ENCODE data around the gene GOLPH3.
"Not testable (repeated sequence)": the region's sequence is repeated elsewhere in the genome, so short reads cannot be mapped to it uniquely, and the experiment has no call there.

GOLPH3 gene

GRCh38 chr5:32132757-32133156, 41.4 kb downstream of the GOLPH3 start:
- no peak for DNase-seq

GRCh38 chr5:32131604-32132003, 42.5 kb downstream of the GOLPH3 start:
- DNase-seq, result no peak

- DNase-seq, result no peak
These were observed 43.3 kb downstream of the GOLPH3 start for GRCh38 chr5:32130865-32131264.

DNA sequence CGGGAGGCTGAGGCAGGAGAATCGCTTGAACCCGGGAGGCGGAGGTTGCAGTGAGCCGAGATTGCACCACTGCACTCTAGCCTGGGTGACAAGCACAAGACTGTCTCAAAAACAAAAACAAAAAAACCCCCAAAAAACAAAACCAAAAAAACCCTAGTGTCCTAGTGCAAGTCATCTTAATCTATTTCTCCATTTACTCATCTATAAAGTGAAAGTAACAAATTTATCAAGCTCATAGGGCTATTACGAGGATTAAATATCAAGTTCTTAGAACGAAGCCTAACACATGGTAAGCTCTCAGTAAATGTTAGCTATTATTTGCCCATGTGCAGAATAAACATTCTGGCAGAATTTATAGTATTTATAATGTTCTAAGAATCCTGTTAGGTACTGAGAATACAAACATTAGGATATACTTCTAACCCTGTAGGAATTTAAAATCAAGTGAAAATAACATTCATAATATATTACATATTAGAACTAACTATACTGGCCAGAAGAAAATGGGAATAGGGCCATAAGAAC, 45.0 kb downstream of the GOLPH3 start:
- no peak for DNase-seq

- no peak for DNase-seq
These were observed 46.4 kb downstream of the GOLPH3 start for GRCh38 chr5:32127711-32128110.

GRCh38 chr5:32126691-32127090, 47.4 kb downstream of the GOLPH3 start:
- DNase-seq, result no peak

GRCh38 chr5:32123889-32124676, 50.0 kb downstream of the GOLPH3 start:
- no peak for DNase-seq

DNA sequence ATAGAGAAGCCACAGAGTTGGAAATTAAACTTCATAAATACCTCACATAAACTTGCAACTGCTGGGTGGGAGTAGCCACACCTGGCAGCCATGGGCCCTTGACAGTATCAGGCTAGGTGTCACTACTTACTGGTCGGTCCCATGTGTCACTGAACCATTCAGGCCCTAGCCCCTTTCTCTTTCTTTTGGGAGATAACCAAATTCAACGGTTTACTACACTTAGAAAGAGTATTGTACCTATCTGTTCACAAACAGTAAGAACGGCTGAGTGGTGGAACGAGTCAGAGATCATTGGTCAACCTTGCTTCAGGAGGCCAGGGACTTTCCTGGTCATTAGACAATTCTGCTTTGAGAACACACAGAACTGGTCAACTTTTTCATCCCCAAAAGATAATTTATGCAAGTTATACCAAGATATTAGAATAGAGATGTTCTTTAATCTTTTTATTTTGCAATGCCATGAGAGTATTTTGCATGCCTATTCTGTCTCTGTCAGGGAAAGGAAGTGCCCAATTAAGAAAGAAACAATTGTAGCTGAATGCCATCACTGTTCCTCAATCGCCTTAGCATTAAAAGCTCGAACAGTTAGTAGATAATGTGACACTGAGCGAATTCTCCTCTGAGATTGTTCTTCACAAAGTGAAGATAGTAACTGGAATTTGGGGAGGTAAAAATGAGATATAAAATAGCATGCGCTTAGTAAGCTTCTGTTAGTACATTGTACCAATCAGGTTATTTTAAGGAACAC, 50.9 kb downstream of the GOLPH3 start:
- no peak for DNase-seq

DNA sequence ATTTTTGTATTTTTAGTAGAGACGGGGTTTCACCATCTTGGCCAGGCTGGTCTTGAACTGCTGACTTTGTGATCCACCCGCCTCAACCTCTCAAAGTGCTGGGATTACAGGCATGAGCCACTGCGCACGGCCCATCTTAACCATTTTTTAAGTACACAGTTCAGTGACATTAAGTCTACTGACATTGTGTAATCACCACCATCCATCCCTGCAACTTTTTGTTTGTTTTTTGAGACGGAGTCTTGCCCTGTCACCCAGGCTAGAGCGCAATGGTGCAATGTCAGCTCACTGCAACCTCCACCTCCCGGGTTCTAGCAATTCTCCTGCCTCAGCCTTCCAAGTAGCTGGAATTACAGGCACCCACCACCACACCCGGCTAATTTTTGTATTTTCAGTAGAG, 55.2 kb downstream of the GOLPH3 start:
- DNase-seq, result not testable (repeated sequence)

GRCh38 chr5:32116574-32117313, 57.4 kb downstream of the GOLPH3 start:
- peak; percentile 25 for DNase-seq

DNA sequence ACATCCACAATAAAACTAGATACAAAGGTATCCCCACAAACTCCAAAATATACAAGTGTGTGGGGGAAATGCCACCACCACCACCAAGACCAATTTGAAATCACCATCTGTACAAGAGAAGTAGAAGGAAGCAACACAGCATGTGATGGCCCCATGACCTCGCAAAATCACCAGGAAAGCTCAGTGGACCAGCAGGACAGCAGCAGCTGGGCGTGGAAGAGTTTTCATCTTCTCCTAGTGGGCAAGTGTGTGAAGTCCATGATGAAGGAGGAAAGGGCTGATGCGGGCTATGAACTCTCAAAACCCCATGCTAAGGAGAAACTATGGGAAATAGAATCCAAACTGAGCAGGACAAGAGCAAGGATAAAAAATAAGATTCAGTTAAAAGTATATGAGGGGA, 58.1 kb downstream of the GOLPH3 start:
- no peak for DNase-seq

- DNase-seq, result no peak
These were observed 63.9 kb downstream of the GOLPH3 start for GRCh38 chr5:32110111-32110696.

DNA sequence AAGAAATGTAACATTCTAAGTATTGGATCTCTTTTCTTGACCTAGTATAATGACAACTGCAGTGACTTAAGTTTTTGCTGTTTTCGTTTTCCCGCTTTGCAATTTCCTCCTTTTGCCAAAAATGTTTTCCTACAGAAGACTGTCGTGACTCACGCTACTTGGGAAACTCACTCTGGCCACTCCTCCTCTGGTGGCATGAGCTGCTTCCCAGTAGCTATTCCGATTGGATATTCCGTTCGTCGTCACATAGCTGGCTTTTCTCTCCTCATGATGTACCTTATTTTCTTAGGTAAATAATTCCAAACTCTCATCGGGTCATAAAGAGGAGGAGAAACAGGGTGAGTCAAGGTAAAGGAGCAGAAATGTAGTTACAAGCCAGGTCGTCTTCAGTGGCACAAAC, 64.9 kb downstream of the GOLPH3 start:
- no peak for DNase-seq

DNA sequence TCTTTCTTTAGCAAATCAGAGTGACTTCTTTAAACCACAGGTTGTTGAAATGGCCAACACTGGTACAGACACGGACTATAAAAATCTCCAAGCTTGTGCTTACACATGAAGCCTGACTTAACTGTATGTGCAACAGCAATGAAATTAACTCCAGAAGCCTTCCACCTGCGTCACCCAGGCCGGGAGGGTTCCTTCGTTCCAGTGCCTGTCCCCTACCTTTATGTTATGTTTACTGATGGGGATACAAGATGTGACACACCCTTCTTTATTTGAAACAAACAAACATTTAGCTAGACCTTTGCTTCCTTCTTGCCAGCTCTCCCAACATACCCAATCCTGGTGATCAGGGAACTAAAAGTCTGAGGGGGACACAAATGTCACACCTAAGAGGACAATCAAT, 66.0 kb downstream of the GOLPH3 start:
- DNase-seq, result no peak

DNA sequence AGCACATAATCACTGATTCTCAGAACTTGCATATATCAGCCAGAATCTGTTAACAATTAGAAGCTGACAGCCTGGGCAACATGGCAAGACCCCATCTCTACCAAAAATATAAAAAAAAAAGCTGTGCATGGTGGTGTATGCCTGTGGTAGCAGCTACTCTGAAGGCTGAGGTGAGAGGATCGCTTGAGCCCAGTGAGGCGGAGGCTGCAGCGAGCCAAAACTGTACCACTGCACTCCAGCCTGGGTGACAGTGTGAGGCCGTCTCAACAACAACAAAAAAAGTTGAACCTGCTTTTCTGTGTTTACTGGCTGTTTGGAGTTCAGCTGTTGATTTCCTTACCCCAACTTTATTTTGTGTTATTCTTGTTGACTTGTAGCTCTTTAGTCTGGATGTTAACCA, 66.8 kb downstream of the GOLPH3 start:
- no peak for DNase-seq

DNA sequence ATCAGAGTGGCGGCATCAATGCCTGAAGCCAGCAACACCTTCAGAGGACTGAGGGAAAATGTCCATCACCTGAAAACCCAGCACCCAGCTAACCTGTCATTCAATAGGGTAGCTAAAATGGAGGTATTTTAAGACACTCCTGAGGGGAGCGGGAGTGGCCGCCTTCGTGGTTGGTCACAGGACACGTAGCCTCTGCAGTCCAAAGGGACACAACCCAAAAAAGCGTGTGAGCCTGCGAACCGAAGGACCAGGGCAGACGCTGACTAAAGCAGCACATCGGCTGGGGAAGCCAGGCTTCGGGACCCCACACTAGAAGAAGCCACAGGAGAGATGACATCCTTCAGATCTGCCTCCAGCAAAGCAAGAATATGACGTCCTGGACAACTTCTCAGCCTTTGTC, 70.6 kb downstream of the GOLPH3 start:
- DNase-seq, result no peak

DNA sequence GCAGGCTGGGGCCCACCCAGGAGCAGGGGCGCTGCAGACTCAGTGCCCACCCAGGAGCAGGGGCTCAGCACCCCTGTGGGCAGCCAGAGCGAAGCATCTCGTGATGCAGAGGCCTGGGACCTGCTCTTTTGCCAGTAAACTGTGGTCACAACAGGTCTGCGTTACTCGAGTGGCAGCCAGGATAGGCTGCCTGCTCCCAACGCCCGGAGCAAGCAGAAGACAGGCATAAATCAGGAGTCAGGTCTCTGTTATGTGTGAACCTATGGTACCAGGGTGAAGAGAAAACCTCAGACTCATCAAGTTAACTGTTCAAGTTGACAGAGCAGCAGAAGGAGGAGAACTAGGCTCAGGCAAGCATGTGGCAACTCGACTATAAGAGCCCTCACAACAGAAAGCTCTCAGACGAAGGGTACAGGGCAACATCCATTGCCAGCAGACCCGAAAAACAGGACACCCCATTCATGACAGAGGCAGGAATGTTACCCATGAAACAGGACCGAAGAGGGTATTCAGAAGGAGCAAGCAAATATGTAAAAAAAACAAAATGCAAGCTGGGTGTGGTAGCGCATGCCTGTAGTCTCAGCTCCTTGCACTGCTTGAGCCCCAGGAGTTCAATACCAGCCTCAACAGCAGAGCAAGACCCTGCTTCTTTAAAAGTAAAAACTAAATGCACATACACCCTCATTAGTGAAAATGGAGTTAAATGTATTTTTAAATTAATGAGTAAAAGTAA, 71.7 kb downstream of the GOLPH3 start:
- DNase-seq, result no peak

DNA sequence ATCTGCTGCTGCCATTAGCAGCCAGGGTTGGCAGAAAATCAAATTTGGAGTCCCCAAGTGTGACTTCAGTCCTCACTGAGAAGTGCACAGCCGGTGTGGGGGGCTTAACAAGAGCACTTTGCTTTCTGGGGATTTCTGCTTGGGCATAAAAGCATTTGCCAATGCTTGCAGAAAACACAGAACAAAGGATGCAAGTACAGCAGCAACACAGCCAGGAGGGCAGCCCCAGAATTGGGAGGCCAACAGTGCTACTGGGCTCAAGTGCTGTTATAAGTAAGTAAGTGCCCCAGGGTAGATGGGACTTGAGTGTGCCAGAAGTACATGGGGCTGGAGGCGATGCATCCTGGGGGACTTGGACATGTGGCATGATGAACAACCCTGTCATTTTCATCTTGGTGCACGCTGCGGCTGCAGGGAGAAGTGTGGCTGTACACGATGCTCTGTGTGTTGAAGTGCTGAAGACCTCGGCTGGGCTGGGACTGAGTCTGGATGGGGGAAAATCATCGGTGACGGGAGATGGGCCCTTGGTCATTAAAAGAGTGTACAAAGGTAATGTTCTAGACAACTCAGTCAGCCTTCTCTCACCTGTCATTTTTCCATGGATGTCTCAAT, 73.3 kb downstream of the GOLPH3 start:
- no peak for DNase-seq

- DNase-seq, result no peak
These were observed 73.9 kb downstream of the GOLPH3 start for GRCh38 chr5:32100230-32100629.

- DNase-seq, result no peak
These were observed 74.6 kb downstream of the GOLPH3 start for GRCh38 chr5:32099486-32100035.

DNA sequence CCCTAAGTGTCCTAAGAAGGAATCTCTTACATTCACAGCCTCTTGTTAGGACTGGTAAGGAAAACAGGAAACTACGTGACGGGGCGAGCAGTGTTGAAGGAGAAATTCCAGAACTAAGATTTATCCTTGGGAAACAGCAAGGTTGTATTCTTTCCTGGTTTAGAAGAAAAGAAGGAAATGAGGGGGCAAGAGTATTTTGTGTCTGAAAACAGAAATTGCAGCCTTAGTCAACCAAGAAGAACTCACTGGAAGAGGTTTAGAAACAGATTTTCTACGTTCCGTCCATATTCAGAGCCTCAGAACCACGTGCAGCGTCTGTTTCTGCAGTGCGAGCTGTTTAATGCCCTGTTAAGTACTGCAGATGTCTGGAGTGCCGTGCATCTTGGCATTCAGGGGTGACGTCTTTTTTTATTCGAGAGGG, 75.2 kb downstream of the GOLPH3 start:
- DNase-seq, result no peak

DNA sequence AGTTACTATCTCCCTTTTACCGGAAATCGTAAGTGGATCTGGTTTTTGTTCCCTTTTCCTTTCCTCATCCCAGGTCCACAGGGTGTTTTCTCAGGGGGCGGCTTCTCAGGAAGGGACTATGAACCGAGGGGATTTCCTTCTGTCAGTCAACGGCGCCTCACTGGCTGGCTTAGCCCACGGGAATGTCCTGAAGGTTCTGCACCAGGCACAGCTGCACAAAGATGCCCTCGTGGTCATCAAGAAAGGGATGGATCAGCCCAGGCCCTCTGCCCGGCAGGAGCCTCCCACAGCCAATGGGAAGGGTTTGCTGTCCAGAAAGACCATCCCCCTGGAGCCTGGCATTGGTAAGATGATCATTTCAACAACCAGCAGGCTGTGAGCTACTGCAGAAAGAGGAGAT, 75.8 kb downstream of the GOLPH3 start:
- no peak for DNase-seq
